HEK293T (cell line): ENCODE results near the gene SLC8B1.

Experiments
- CTCF ChIA-PET: fragments of 350-600 bp; formaldehyde crosslinking; extraction: SDS; loops from one replicate; lab custom pipeline; 2021; ENCODE audit warnings: antibody characterized with exemption, inconsistent platforms; lab: Yijun Ruan, JAX
- POLR2A ChIA-PET: fragments of 350-600 bp; formaldehyde crosslinking; extraction: SDS; loops from one replicate; lab custom pipeline; 2020; ENCODE audit warnings: antibody characterized with exemption, inconsistent platforms; lab: Yijun Ruan, JAX
- DNase-seq: peaks from one replicate; pipeline ENCODE4 v3.0.0; 2012; ENCODE audit warnings: mixed read lengths; ENCODE audit errors: extremely low spot score
- ARNT ChIP-seq: fragments of 450-650 bp; IDR thresholded peaks from 2 replicates; pipeline ENCODE4 v1.6.1; 2017; ENCODE audit warnings: mild to moderate bottlenecking
- BHLHE40 ChIP-seq: fragments of 450-650 bp; IDR thresholded peaks from 2 replicates; pipeline ENCODE4 v1.6.1; 2016; ENCODE audit warnings: mild to moderate bottlenecking, moderate library complexity, borderline replicate concordance
- CTBP1 ChIP-seq: fragments of 450-650 bp; IDR thresholded peaks from 2 replicates; pipeline ENCODE4 v1.6.1; 2016; ENCODE audit warnings: borderline replicate concordance
- ELF4 ChIP-seq: fragments of 450-650 bp; IDR thresholded peaks from 2 replicates; pipeline ENCODE4 v1.6.1; 2017; ENCODE audit warnings: antibody characterized with exemption
- FOXA1 ChIP-seq: fragments of 450-650 bp; IDR thresholded peaks from 2 replicates; pipeline ENCODE4 v1.6.1; 2016; ENCODE audit warnings: mild to moderate bottlenecking
- FOXK2 ChIP-seq: fragments of 450-650 bp; IDR thresholded peaks from 2 replicates; pipeline ENCODE4 v1.6.1; 2016; ENCODE audit warnings: mild to moderate bottlenecking
- FOXM1 ChIP-seq: fragments of 450-650 bp; IDR thresholded peaks from 2 replicates; pipeline ENCODE4 v1.6.1; 2017; ENCODE audit warnings: mild to moderate bottlenecking, borderline replicate concordance
- HDGF ChIP-seq: fragments of 450-650 bp; IDR thresholded peaks from 2 replicates; pipeline ENCODE4 v1.6.1; 2017; ENCODE audit warnings: antibody characterized with exemption, borderline replicate concordance
- L3MBTL2 ChIP-seq: fragments of 450-650 bp; conservative IDR thresholded peaks from 2 replicates; pipeline ENCODE4 v1.6.1; 2016; ENCODE audit warnings: mild to moderate bottlenecking
- LEF1 ChIP-seq: fragments of 450-650 bp; IDR thresholded peaks from 2 replicates; pipeline ENCODE4 v1.6.1; 2017; ENCODE audit warnings: mild to moderate bottlenecking, borderline replicate concordance
- NFRKB ChIP-seq: fragments of 450-650 bp; IDR thresholded peaks from 2 replicates; pipeline ENCODE4 v1.6.1; 2016; ENCODE audit warnings: mild to moderate bottlenecking, moderate library complexity
- SP1 ChIP-seq: fragments of 450-650 bp; IDR thresholded peaks from 2 replicates; pipeline ENCODE4 v1.6.1; 2017
- SUZ12 ChIP-seq: fragments of 450-650 bp; IDR thresholded peaks from 2 replicates; pipeline ENCODE4 v1.6.1; 2016; ENCODE audit warnings: mild to moderate bottlenecking
- TARDBP ChIP-seq: fragments of 450-650 bp; IDR thresholded peaks from 2 replicates; pipeline ENCODE4 v1.6.1; 2016
- ZNF384 ChIP-seq: fragments of 450-650 bp; IDR thresholded peaks from 2 replicates; pipeline ENCODE4 v1.6.1; 2016
- TF ChIP-seq, protein P1 (sequence below): fragments of 450-650 bp; IDR thresholded peaks from 2 replicates; pipeline ENCODE4 v1.6.1; 2016

SLC8B1 gene

DNA sequence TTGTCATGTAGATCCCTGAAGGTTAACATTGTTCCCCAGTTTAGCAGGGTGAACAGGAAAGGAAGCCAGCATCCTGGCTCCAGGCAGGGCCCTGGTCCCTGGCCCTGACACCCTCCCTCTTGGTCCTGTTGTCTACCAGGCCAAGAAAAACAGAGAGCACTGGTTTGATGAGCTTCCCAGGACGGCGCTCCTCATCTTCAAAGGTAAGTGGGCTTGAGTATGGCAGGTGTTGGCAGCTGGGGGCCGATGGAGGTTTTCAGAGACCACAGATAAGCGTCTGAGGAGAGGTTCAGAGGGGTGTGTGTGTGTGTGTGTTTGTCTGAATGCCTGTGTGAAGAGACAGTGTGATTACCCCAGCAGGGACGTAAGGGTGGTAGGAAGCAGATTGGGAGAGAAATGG lies 56.3 kb downstream of the SLC8B1 start:
- TF ChIP-seq FOXA1 (no peak), BHLHE40 (no peak), L3MBTL2 (no peak), ELF4 (no peak), ARNT (no peak), ZNF384 (no peak), FOXK2 (no peak), HDGF (no peak), NFRKB (no peak), CTBP1 (no peak), SUZ12 (no peak), TARDBP (no peak), LEF1 (no peak), SP1 (no peak), FOXM1 (no peak)
- TF ChIP-seq, protein P1, sequence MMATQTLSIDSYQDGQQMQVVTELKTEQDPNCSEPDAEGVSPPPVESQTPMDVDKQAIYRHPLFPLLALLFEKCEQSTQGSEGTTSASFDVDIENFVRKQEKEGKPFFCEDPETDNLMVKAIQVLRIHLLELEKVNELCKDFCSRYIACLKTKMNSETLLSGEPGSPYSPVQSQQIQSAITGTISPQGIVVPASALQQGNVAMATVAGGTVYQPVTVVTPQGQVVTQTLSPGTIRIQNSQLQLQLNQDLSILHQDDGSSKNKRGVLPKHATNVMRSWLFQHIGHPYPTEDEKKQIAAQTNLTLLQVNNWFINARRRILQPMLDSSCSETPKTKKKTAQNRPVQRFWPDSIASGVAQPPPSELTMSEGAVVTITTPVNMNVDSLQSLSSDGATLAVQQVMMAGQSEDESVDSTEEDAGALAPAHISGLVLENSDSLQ: no peak
- POLR2A ChIA-PET: no interaction called here
- no peak for DNase-seq

DNA sequence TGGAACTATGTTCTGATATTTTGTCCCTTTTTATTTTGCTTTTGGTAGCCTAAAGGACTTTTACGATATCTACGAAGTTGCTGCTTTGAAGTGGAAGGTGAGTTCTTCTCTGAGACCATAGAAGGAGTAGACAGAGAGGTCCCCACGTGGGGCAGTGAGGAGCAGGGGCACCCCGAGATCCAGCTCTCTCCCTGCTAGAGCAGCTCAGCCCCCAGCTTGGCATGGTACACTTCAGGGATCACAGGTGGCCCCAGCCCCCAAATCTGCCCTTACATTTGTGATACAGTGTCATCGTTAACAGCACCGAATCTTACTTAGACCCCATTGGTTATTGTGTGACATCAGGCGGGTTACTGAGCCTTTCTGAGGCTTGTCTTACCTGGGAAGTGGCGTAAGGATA lies 56.8 kb downstream of the SLC8B1 start:
- TF ChIP-seq CTBP1 (no peak), FOXK2 (no peak)
- CTCF ChIA-PET: interaction anchor here (0.5 kb wide), 1 partner anchor 149 kb away, joined by 3 read pairs; no protein-coding TSS in a partner anchor
- no peak for DNase-seq
- POLR2A ChIA-PET: no interaction called here

More for the DNA sequence above, 56.3 kb downstream of the SLC8B1 start:
- CTCF ChIA-PET: interaction anchor here (0.5 kb wide), 1 partner anchor 150 kb away, joined by 3 read pairs; no protein-coding TSS in a partner anchor

DNA sequence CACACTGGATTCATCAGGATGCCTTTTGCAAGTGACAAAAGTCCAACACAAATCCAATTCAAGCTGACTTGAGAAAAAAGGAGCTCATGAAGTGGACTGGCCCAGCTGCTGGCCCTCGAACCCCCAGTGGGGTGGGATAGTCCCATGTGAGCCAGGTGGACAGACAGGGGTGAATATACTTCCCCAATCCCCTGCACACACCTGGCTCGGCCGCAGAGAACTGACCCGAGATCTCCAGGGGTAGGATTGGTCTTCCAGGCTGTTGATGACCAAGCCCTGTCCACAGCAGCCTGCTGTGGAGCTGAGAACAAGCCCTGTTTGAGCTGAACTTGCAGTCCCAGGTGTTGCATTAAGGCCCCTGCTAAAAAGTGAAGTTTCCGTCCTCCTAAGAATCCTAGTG lies 57.4 kb downstream of the SLC8B1 start:
- CTCF ChIA-PET: no interaction called here

DNA sequence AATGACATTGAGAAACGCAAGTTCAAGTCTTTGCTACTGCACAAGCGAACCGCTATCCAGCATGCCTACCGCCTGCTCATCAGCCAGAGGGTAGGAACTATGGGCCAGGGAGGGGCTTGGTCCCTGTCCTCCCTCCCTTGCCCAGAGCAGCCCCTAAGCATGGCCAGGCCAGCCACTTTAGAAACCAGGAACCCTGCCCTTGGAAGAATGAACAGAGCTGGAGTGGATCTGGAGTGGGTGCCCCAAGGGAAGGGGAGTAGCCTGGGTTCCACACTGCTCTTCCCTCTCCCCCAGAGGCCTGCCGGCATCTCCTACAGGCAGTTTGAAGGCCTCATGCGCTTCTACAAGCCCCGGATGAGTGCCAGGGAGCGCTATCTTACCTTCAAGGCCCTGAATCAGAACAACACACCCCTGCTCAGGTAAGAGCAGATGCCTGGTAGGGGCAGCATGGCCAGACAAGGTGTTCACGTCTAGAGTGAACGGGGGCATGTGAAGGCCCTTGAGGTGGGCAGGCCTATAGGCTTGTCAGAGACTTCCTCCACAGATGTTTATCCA lies 57.9 kb downstream of the SLC8B1 start:
- POLR2A ChIA-PET: no interaction called here
- DNase-seq: no peak
- TF ChIP-seq LEF1 (no peak), HDGF (no peak), FOXA1 (no peak), NFRKB (no peak), FOXK2 (no peak), ELF4 (no peak), TARDBP (no peak), CTBP1 (no peak), FOXM1 (no peak), SUZ12 (no peak), L3MBTL2 (no peak)
- CTCF ChIA-PET: no interaction called here

More for the DNA sequence above, 57.4 kb downstream of the SLC8B1 start:
- POLR2A ChIA-PET: no interaction called here
- DNase-seq: no peak
- no peak for TF ChIP-seq NFRKB
- no peak for TF ChIP-seq HDGF
- TF ChIP-seq ZNF384: no peak

DNA sequence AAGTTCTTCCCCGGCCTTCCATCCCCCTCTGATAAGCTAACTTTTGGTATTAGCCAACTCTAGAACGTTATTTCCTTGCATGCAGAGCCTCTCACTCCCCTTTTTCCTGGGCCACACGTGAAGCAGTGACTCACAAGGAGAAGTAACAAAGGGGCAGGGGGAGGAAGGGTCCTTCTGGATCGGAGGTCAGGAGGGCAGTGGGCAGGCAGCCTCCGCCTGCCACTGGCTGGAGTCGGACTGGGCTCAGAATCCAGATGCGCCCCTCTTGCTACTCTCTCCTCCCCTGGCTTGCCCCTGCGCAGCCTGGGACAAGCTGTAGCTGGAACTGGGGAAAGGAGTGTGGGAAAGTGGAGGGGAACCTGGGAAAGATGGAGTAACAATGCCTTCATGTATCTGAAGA lies 58.6 kb downstream of the SLC8B1 start:
- ChIA-PET CTCF (no interaction called here), POLR2A (no interaction called here)
- DNase-seq: no peak
- TF ChIP-seq HDGF: no peak
- no peak for TF ChIP-seq ARNT
- TF ChIP-seq BHLHE40: no peak

DNA sequence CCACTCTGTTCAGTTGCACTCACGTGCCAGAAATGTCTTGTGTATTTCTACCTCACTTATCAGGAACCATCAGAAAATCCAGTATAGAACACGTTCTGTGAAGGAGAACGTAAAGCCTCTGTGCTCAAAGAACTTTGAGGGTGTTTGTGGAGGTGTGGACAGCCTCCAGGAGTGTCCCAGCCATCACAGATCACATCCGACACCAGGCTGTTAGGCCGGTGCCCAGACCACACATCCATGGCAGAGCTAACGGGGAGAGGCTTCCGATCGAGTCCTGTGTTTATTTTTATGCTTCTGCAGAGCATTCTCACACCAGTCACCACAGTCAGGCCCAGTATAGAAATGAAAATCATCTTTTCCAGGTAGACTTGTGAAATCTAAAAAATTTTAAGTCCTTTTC lies 60.1 kb downstream of the SLC8B1 start:
- DNase-seq: no peak
- CTCF ChIA-PET: no interaction called here
- POLR2A ChIA-PET: no interaction called here
- TF ChIP-seq CTBP1: no peak
- no peak for TF ChIP-seq TARDBP
- no peak for TF ChIP-seq ARNT
- TF ChIP-seq FOXM1: no peak
- no peak for TF ChIP-seq FOXK2
- TF ChIP-seq SP1: no peak
- TF ChIP-seq ELF4: no peak
- no peak for TF ChIP-seq ZNF384
- no peak for TF ChIP-seq SUZ12
- TF ChIP-seq FOXA1: no peak
- no peak for TF ChIP-seq HDGF
- no peak for TF ChIP-seq BHLHE40
- TF ChIP-seq NFRKB: no peak
- TF ChIP-seq, protein P1: no peak
- TF ChIP-seq L3MBTL2: no peak
- TF ChIP-seq LEF1: no peak

DNA sequence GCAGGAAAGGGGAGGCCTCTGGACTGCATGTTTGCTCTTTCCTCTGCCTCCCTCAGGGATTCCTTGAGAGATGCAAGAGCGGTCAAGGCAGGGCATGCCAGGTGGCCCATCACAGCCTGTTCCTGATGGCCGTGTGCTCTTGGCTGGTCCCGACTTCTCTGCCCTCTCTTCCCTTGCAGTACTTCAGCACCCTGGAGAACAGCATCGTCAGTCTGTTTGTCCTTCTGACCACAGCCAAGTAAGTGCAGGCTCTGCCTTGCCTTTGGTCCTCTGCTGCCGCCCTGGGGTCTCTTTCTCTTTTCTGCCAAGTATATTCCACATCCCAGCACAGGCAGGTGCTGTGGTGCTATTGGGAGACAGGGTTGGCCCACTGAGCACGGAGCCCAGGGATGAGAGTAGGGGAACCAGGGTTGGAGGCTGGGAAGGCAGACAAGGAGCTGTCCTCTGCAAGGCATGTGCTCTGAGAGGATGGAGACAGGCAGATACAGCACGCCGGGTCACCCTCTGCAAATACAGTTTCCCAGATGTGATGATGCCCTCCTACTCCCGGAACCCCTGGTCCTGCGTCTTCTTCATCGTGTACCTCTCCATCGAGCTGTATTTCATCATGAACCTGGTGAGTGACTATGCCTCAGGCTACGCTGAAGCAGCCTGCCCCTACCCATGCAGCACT lies 61.7 kb downstream of the SLC8B1 start:
- CTCF ChIA-PET: no interaction called here
- TF ChIP-seq SUZ12 (no peak), CTBP1 (no peak), LEF1 (no peak), HDGF (no peak), L3MBTL2 (no peak), FOXK2 (no peak), TARDBP (no peak), ARNT (no peak), SP1 (no peak), FOXM1 (no peak)

More for the DNA sequence above, 61.7 kb downstream of the SLC8B1 start:
- no peak for DNase-seq
- POLR2A ChIA-PET: no interaction called here
